SK-N-SH (cell line): ENCODE data around the gene CLCN3. TPM values are rescaled to one million over a fixed set of nuclear protein-coding genes. Genes with fewer than 3 reads are reported as not detected.
A peak's percentile ranks its signal among the peaks of the same experiment; 100 is the strongest.

Experiments
- CTCF ChIA-PET: fragments of 300-600, 350-600 bp; formaldehyde crosslinking; extraction: SDS; loops from one replicate; lab custom pipeline; 2021; lab: Yijun Ruan, JAX
- POLR2A ChIA-PET: fragments of 350-600 bp; sonication (Branson Sonifier 250); formaldehyde crosslinking; extraction: SDS; loops from one replicate; lab custom pipeline; 2020; ENCODE audit warnings: antibody characterized with exemption, inconsistent platforms; lab: Yijun Ruan, JAX
- DNase-seq: peaks from one replicate; pipeline ENCODE4 v3.0.0; 2012
- H2AFZ ChIP-seq: fragments of 200-600 bp; sonication (generic); 2 replicates; pipeline ENCODE4 v1.8.1; 2016; ENCODE audit warnings: antibody characterized with exemption, mild to moderate bottlenecking, low read depth
- H3F3A ChIP-seq: fragments of 200-600 bp; sonication (generic); replicated peaks from 2 replicates; pipeline ENCODE3; 2016; ENCODE audit warnings: antibody characterized with exemption, mild to moderate bottlenecking; ENCODE audit not compliant: insufficient read depth
- H3K27ac ChIP-seq, 2 experiments: fragments of 200-500 bp in 1 of 2; fragments of 200-600 bp in 1 of 2; sonication (Bioruptor generic) in 1 of 2; sonication (generic), shearing (Covaris generic) in 1 of 2; 2 replicates each; pipeline versions ENCODE4 v1.5.1 to v1.6.1; 2014 to 2016; ENCODE audit warnings: low read depth in 2 of 2, inconsistent platforms in 1 of 2, low read length in 1 of 2, mild to moderate bottlenecking in 1 of 2, mixed read lengths in 1 of 2
- H3K27me3 ChIP-seq: fragments of 200-600 bp; sonication (generic), shearing (Covaris generic); 2 replicates; pipeline ENCODE4 v1.6.1; 2016; ENCODE audit warnings: mixed run types; ENCODE audit not compliant: insufficient read depth
- H3K36me3 ChIP-seq, 2 experiments: fragments of 200-500 bp in 1 of 2; fragments of 200-600 bp in 1 of 2; sonication (Bioruptor generic) in 1 of 2; sonication (generic) in 1 of 2; replicated peaks in 1 of 2; 2 replicates each; pipeline versions ENCODE3 to v1.5.1; 2014 to 2016; ENCODE audit warnings: low read length in 1 of 2, mild to moderate bottlenecking in 1 of 2; ENCODE audit not compliant: insufficient read depth in 2 of 2, control insufficient read depth in 1 of 2
- H3K4me1 ChIP-seq, 2 experiments: fragments of 200-500 bp in 1 of 2; fragments of 200-600 bp in 1 of 2; sonication (Bioruptor generic) in 1 of 2; sonication (generic), shearing (Covaris generic) in 1 of 2; 2 replicates each; pipeline versions ENCODE4 v1.5.1 to v1.6.1; 2014 to 2016; ENCODE audit warnings: low read depth in 1 of 2, low read length in 1 of 2, mixed run types in 1 of 2; ENCODE audit not compliant: insufficient read depth in 2 of 2, control insufficient read depth in 1 of 2
- H3K4me2 ChIP-seq: fragments of 200-600 bp; sonication (generic), shearing (Covaris generic); 2 replicates; pipeline ENCODE4 v1.6.1; 2017; ENCODE audit warnings: mixed run types
- H3K4me3 ChIP-seq, 2 experiments: fragments of 200-500 bp in 1 of 2; fragments of 200-600 bp in 1 of 2; sonication (Bioruptor generic) in 1 of 2; sonication (generic), shearing (Covaris generic) in 1 of 2; 2 replicates each; pipeline versions ENCODE4 v1.5.1 to v1.8.1; 2014 to 2016; ENCODE audit warnings: low read depth in 2 of 2, inconsistent platforms in 1 of 2, low read length in 1 of 2, mild to moderate bottlenecking in 1 of 2, mixed read lengths in 1 of 2, moderate library complexity in 1 of 2
- H3K79me2 ChIP-seq: fragments of 200-600 bp; sonication (generic); 2 replicates; pipeline ENCODE4 v1.8.1; 2017; ENCODE audit warnings: mild to moderate bottlenecking; ENCODE audit not compliant: insufficient read depth
- H3K9ac ChIP-seq: fragments of 200-600 bp; sonication (generic); 2 replicates; pipeline ENCODE4 v1.6.1; 2017; ENCODE audit warnings: mixed run types
- H3K9me2 ChIP-seq: fragments of 200-600 bp; sonication (generic); 2 replicates; pipeline ENCODE4 v1.6.1; 2017; ENCODE audit warnings: mixed run types
- H3K9me3 ChIP-seq: fragments of 200-600 bp; sonication (generic); 2 replicates; pipeline ENCODE4 v1.6.1; 2017; ENCODE audit warnings: mixed run types, mild to moderate bottlenecking, moderate library complexity
- H4K20me1 ChIP-seq: fragments of 200-600 bp; sonication (generic); 2 replicates; pipeline ENCODE4 v1.6.1; 2017; ENCODE audit warnings: mild to moderate bottlenecking, mixed run types; ENCODE audit not compliant: insufficient read depth
- CTCF ChIP-seq: fragments of 200-600 bp; sonication (generic); IDR thresholded peaks from 2 replicates; pipeline ENCODE4 v1.6.1; 2017; ENCODE audit warnings: antibody characterized with exemption, mild to moderate bottlenecking, moderate library complexity
- ELF1 ChIP-seq: IDR thresholded peaks from 2 replicates; pipeline ENCODE4 v1.4.0; 2012
- GABPA ChIP-seq: IDR thresholded peaks from 2 replicates; pipeline ENCODE4 v1.4.0; 2012; ENCODE audit warnings: low read depth, mild to moderate bottlenecking
- GATA2 ChIP-seq: sonication (generic); formaldehyde crosslinking; IDR thresholded peaks from 2 replicates; pipeline ENCODE4 v1.5.0; 2020; ENCODE audit warnings: mild to moderate bottlenecking, missing genetic modification reagents
- MAX ChIP-seq: IDR thresholded peaks from 2 replicates; pipeline ENCODE4 v1.4.0; 2012; ENCODE audit warnings: low read depth
- REST ChIP-seq: IDR thresholded peaks from 2 replicates; pipeline ENCODE4 v1.6.1; 2012; ENCODE audit warnings: mild to moderate bottlenecking, low read depth, low read length, moderate library complexity
- TEAD4 ChIP-seq: IDR thresholded peaks from 2 replicates; pipeline ENCODE4 v1.4.0; 2012; ENCODE audit warnings: mild to moderate bottlenecking, borderline replicate concordance; ENCODE audit not compliant: insufficient read depth
- WGBS: methylation state at CpG from one replicate; pipeline ENCODE4 v1.1.6; 2017; ENCODE audit warnings: low lambda C conversion rate; 5-methylcytosine and 5-hydroxymethylcytosine counted together
- polyA plus RNA-seq, 3 experiments: library from polyadenylated mRNA; depleted of rRNA; stranded (reverse); fragments of >200 nt; gene quantifications; 2 replicates each; pipeline ENCODE4 v1.2.3, GENCODE V29; 2012

The CLCN3 gene
- polyA plus RNA-seq, 1 of the 3 experiments (the other 2 are of a cell fraction): 11.8 TPM

- TF ChIP-seq CTCF (peak; percentile 87), MAX (0 out of 2 replicates have a peak, but pooled peaks have one; percentile 22)
- TF ChIP-seq, all 33 proteins: peak for 9
Measured at GRCh38 chr4:169612871-169613859, 7.2 kb upstream of the CLCN3 start (continued).

- Histone ChIP-seq H2AFZ (no peak overlapping the region), H3K27me3 (no peaks in the 10 kb centered on the region), H3K79me2 (peaks cover 19% of the 10 kb centered on the region), H3K9me2 (no peaks in the 10 kb centered on the region), H3K4me3 (no peak overlapping the region), H3K4me2 (no peak overlapping the region), H3K36me3 (no peaks in the 10 kb centered on the region), H4K20me1 (no peaks in the 10 kb centered on the region), H3K9ac (no peak overlapping the region), H3K9me3 (no peaks in the 10 kb centered on the region), H3F3A (peaks cover 11% of the 10 kb centered on the region), H3K27ac (peak overlapping the region in 1 of 2 experiments; percentile 31; a peak in 2 of 4 replicates)
- CTCF ChIA-PET: interaction anchor here (1.2 to 1.4 kb wide), 2 partner anchors 195 to 432 kb away, joined by 3 to 4 read pairs; no protein-coding TSS in a partner anchor
- WGBS: 74% methylated on average over 4 of the region's 4 CpGs
- POLR2A ChIA-PET: no interaction called here
- no peak for DNase-seq
- TF ChIP-seq GABPA: no peak
- TF ChIP-seq TEAD4: no peak
- no peak for TF ChIP-seq REST
- no peak for TF ChIP-seq GATA2 (CRISPR knock-in tag)
- TF ChIP-seq ELF1: no peak
- TF ChIP-seq, all 33 proteins: peak for 0
- H3K4me1 ChIP-seq: peaks cover 6 to 8% of the 10 kb centered on the region in 2 experiments; a peak in 1 of 4 replicates
Measured at GRCh38 chr4:169615467-169616106, 4.8 kb upstream of the CLCN3 start.
